ENCODE measurements around the gene FLRT1.

DNA sequence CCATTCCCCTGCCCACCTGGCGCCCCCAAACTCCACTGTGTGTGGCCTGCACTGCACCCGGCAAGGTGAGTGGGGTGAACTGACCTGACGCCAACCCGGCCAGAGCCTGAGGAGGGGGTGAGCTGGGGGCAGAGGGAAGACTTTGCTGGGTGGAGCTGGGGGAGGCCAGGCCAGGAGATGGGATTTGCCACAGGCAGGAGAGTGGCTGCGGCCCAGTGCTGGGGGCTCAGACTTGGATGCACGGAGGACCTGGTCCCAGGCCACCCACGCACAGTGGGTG lies 17.8 kb upstream of the FLRT1 start:
- TF ChIP-seq TAF1 (IDR thresholded peaks at IDR 0.05; ENCODE audit: borderline replicate concordance, low read depth, low read length) (no peak), POLR2A (IDR thresholded peaks at IDR 0.05; ENCODE audit: low read depth, low read length) (no peak), POLR2AphosphoS5 (IDR thresholded peaks at IDR 0.05; ENCODE audit: low read depth, low read length) (no peak)
